Bronchial epithelial cell (primary cell): ENCODE measurements around the gene ADGRF1. TPM values are rescaled to one million over a fixed set of nuclear protein-coding genes. Genes with fewer than 3 reads are reported as not detected.

ENCODE experiments used
- DNase-seq: peaks from one replicate; pipeline ENCODE4 v3.0.0-alpha.2; 2010; ENCODE audit warnings: low read depth
- FAIRE-seq: peaks from 2 replicates; lab custom pipeline; 2011; peaks lifted over from hg19 to GRCh38; lab: Jason Lieb, UNC
- H3K27me3 ChIP-seq: 2 replicates; pipeline ENCODE4 v1.5.1; 2011; ENCODE audit warnings: low read length; ENCODE audit not compliant: control insufficient read depth, insufficient read depth
- H3K36me3 ChIP-seq: 2 replicates; pipeline ENCODE4 v1.5.1; 2011; ENCODE audit warnings: low read length; ENCODE audit not compliant: control insufficient read depth, insufficient read depth
- H3K4me3 ChIP-seq: 2 replicates; pipeline ENCODE4 v1.5.1; 2011; ENCODE audit warnings: mild to moderate bottlenecking, low read depth, low read length, control low read depth
- total RNA-seq: library from RNA; depleted of rRNA; stranded (reverse); fragments of >200 nt; gene quantifications from 2 replicates; pipeline ENCODE4 v1.2.1, GENCODE V29; 2014
- TF ChIP-seq, protein P1 (sequence below): IDR thresholded peaks from 2 replicates; pipeline ENCODE4 v1.5.1; 2011; ENCODE audit warnings: mild to moderate bottlenecking, moderate library complexity, low read length, control low read depth, inconsistent platforms; ENCODE audit not compliant: insufficient read depth, severe bottlenecking

Gene ADGRF1
- total RNA-seq, 1 donor from 2014 or later = 5.5 TPM

- no peak for FAIRE-seq
- no peak overlapping the region for H3K4me3 ChIP-seq
- H3K36me3 ChIP-seq = no peaks in the 10 kb centered on the region
- H3K27me3 ChIP-seq = no peaks in the 10 kb centered on the region
- DNase-seq = no peak
- TF ChIP-seq, protein P1, sequence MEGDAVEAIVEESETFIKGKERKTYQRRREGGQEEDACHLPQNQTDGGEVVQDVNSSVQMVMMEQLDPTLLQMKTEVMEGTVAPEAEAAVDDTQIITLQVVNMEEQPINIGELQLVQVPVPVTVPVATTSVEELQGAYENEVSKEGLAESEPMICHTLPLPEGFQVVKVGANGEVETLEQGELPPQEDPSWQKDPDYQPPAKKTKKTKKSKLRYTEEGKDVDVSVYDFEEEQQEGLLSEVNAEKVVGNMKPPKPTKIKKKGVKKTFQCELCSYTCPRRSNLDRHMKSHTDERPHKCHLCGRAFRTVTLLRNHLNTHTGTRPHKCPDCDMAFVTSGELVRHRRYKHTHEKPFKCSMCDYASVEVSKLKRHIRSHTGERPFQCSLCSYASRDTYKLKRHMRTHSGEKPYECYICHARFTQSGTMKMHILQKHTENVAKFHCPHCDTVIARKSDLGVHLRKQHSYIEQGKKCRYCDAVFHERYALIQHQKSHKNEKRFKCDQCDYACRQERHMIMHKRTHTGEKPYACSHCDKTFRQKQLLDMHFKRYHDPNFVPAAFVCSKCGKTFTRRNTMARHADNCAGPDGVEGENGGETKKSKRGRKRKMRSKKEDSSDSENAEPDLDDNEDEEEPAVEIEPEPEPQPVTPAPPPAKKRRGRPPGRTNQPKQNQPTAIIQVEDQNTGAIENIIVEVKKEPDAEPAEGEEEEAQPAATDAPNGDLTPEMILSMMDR = no peak
These were observed 33.0 kb upstream of the ADGRF1 start for GRCh38 chr6:47075168-47075567.

DNA sequence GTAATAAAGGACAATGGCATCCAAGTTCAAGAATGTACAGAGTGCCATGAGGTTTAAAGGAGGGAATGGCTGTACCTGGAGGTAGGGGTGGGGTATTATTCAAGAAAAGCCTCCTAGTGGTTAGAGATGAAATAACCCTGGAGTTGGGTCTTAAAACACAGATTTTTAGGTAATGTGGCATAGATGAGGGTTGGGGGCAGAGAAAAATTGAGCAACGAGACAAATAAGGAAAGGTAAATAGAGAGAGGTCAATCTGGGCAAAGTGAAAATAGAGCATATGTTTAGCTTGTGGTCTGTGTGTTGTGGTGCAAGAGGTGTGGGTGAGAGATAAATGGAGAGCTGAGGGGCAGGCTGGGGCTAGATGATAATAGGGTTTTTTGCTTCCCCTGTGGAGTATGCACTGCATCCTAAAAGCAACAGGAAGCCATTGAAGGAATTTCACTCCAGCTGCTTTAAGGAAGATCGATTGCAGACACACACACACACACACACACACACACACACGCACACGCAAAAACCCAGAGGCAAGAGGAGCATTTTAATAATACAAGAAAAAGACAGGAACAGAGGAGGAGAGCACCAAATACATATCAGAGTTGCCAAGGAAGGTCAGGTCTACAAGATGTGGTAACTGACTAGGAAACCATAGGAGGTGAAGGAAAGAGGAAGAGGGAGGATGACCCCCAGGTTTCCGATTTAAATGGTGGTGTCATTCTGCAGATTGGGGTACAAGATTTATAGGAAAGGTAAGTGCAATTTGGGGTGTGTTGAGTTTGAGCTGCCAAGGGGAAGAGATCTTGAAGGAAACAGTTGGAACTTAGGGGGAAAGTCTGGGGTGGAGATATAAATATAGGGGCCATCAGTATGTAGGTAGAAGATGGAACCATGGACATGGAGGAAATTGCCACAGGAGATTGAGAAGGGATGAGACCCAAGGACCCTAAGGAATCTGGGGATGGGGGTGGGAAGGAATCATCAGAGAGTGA lies 31.3 kb upstream of the ADGRF1 start:
- no peaks in the 10 kb centered on the region for H3K27me3 ChIP-seq
- TF ChIP-seq, protein P1 = peak; percentile 11
- no peaks in the 10 kb centered on the region for H3K36me3 ChIP-seq
- no peak overlapping the region for H3K4me3 ChIP-seq
- FAIRE-seq = no peak
- peak; percentile 26 for DNase-seq

DNA sequence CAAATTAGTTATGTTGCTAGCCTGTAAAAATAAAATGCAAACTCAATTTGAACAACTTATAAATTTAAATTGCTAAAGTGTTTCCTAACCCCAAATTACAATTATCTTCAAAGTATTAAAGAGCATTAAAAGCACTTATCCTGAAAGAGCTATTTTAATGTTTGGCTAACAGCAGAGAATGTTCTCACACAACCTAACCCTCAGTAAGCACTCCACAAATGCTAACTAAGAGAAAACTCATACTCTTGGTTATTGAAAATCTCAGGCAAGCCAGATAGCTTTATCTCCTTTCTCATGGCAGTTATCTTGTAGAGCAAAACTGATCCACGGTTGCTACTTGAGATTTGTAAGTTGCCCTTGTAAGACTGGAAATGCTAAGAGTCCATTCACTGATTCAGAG lies 30.5 kb upstream of the ADGRF1 start:
- Histone ChIP-seq H3K36me3 (no peaks in the 10 kb centered on the region), H3K27me3 (no peaks in the 10 kb centered on the region), H3K4me3 (no peak overlapping the region)
- FAIRE-seq (no peak), DNase-seq (no peak)
- TF ChIP-seq, protein P1 = no peak

DNA sequence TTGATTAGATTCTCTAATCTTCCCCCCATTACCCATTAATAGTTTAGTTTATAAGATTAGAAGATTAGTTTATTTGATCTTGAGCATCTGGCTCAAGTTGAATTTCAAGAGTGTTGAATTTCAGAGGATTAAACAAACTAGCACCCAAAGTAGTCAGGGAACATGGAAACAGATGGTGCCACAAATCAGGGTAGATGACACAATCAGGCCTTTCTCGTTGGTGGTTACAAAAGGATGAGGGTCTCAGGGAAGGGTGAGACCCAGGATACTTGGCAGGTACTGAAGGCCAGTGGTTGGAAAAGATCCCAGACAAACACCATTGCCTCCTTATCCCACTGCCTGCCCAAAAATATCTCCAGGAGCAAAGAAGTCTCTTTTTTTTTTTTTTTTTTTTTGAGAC lies 29.5 kb upstream of the ADGRF1 start:
- H3K27me3 ChIP-seq = no peaks in the 10 kb centered on the region
- TF ChIP-seq, protein P1 = no peak
- no peak overlapping the region for H3K4me3 ChIP-seq
- DNase-seq (no peak), FAIRE-seq (no peak)
- H3K36me3 ChIP-seq = no peaks in the 10 kb centered on the region

GRCh38 chr6:47070461-47070860 lies 28.3 kb upstream of the ADGRF1 start:
- Histone ChIP-seq H3K27me3 (no peaks in the 10 kb centered on the region), H3K36me3 (no peaks in the 10 kb centered on the region), H3K4me3 (no peak overlapping the region)
- TF ChIP-seq, protein P1 = no peak
- DNase-seq (no peak), FAIRE-seq (no peak)
